Measurements from ENCODE around the gene EIF2D. TPM values are rescaled to one million over a fixed set of nuclear protein-coding genes. Genes with fewer than 3 reads are reported as not detected.

Gene EIF2D
- total and polyA plus RNA-seq, 9 of the 15 experiments (the other 6 are each of a cell fraction or from before 2014, with no cell fraction given): 81.1 to 138 (median 93.9) TPM

- TF ChIP-seq TFE3 (CRISPR knock-in tag; IDR thresholded peaks at IDR 0.05) (no peak), SLC30A9 (CRISPR knock-in tag; IDR thresholded peaks at IDR 0.05) (no peak), BCLAF1 (IDR thresholded peaks at IDR 0.05; ENCODE audit: borderline replicate concordance in 1 of 2, control insufficient read depth in 1 of 2, low read depth in 2 of 2, low read length in 1 of 2) (no peak), ZNF3 (CRISPR knock-in tag; IDR thresholded peaks at IDR 0.05) (no peak), ZNF274 (IDR thresholded peaks at IDR 0.05; ENCODE audit: borderline replicate concordance, low read depth, low read length) (peak; percentile 17; the same call in 1 of the 2 replicates), ZKSCAN3 (CRISPR knock-in tag; IDR thresholded peaks at IDR 0.05) (no peak), HCFC1 (IDR thresholded peaks at IDR 0.05; ENCODE audit: low read depth, low read length) (peak; percentile 25; the same call in 1 of the 2 replicates), ZNF431 (CRISPR knock-in tag; IDR thresholded peaks at IDR 0.05) (peak; percentile 72), TARDBP (IDR thresholded peaks at IDR 0.05) (peak; percentile 49; the same call in 1 of the 2 replicates), E2F8 (IDR thresholded peaks at IDR 0.05; ENCODE audit: low read depth, partially characterized antibody) (peak; percentile 14), MED1 (CRISPR knock-in tag; IDR thresholded peaks at IDR 0.05; ENCODE audit: borderline replicate concordance) (no peak), FOXP1 (CRISPR knock-in tag; IDR thresholded peaks at IDR 0.05) (peak; percentile 97), PRDM10 (IDR thresholded peaks at IDR 0.05; ENCODE audit: partially characterized antibody) (peak; percentile 24)
Measured at GRCh38 chr1:206635080-206635977, 23.1 kb upstream of the EIF2D start, which contains the start of gene DYRK3 (continued).
